A549 (cell line): ENCODE data around the gene MSI2.

ENCODE experiments used
- EHMT2 ChIP-seq: fragments of 200-600 bp; sonication (generic); IDR thresholded peaks from 2 replicates; pipeline ENCODE4 v1.6.1; 2016; ENCODE audit warnings: antibody characterized with exemption, low read depth, mild to moderate bottlenecking, moderate library complexity
- MYC ChIP-seq: IDR thresholded peaks from 2 replicates; pipeline ENCODE4 v1.6.1; 2012; ENCODE audit warnings: mild to moderate bottlenecking, inconsistent platforms, low read length, improper control_type of control experiment, borderline replicate concordance
- POLR2A ChIP-seq: IDR thresholded peaks from 2 replicates; pipeline ENCODE4 v1.6.1; 2012; ENCODE audit warnings: mild to moderate bottlenecking, low read length
- POLR2AphosphoS2 ChIP-seq: conservative IDR thresholded peaks from 2 replicates; pipeline ENCODE4 v1.6.1; 2012; ENCODE audit warnings: low read length, improper control_type of control experiment, inconsistent platforms
- RAD21 ChIP-seq, 2 experiments: fragments of >200 bp in 1 of 2; sonication (Bioruptor Twin) in 1 of 2; formaldehyde crosslinking in 1 of 2; IDR thresholded peaks in 1 of 2; conservative IDR thresholded peaks in 1 of 2; 2 replicates in 1 of 2; 3 replicates in 1 of 2; pipeline ENCODE4 v1.6.1; 2012 to 2018; ENCODE audit warnings: inconsistent platforms in 1 of 2
- TFCP2L1 ChIP-seq: fragments of 250-450 bp; sonication (Bioruptor Pico); IDR thresholded peaks from 2 replicates; pipeline ENCODE4 v1.5.0; 2021; ENCODE audit warnings: mild to moderate bottlenecking
- TF ChIP-seq, protein P1 (sequence below): fragments of 150-350 bp; IDR thresholded peaks from 2 replicates; pipeline ENCODE4 v1.6.1; 2014; ENCODE audit warnings: low read depth, mild to moderate bottlenecking, low read length
- TF ChIP-seq, protein P2 (sequence below): fragments of >200 bp; sonication (Bioruptor Twin); formaldehyde crosslinking; IDR thresholded peaks from 3 replicates; pipeline ENCODE4 v1.5.1; 2016
- TF ChIP-seq, protein P3 (sequence below): fragments of 200-600 bp; sonication (generic); IDR thresholded peaks from 2 replicates; pipeline ENCODE4 v1.6.1; 2016; ENCODE audit warnings: antibody characterized with exemption, mild to moderate bottlenecking, moderate library complexity

DNA sequence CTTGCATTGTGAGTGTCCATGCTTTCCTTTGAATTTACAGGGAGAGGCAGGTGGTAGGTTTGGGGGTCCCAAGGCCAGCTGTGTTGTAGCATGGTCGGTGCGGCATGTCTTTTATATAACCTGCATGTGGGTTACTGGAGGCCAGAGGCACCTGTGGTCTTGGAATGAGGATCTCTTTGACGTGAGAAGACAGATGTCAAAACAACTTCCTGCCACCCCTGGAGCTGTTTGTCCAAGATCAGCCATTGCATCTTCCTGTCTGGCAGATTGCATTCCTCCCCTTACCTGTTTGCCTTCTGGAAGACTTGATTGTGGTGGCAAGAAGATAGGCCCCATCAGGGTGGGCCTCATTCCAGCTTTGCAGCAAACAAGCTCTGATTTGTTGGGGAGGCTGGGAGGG is 175.1 kb downstream of the MSI2 start:
- TF ChIP-seq, protein P1, sequence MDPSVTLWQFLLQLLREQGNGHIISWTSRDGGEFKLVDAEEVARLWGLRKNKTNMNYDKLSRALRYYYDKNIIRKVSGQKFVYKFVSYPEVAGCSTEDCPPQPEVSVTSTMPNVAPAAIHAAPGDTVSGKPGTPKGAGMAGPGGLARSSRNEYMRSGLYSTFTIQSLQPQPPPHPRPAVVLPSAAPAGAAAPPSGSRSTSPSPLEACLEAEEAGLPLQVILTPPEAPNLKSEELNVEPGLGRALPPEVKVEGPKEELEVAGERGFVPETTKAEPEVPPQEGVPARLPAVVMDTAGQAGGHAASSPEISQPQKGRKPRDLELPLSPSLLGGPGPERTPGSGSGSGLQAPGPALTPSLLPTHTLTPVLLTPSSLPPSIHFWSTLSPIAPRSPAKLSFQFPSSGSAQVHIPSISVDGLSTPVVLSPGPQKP: no peak
- TF ChIP-seq POLR2AphosphoS2 (no peak), MYC (no peak), RAD21 (conservative IDR thresholded peaks at IDR 0.05 in 1 of 2, IDR thresholded peaks at IDR 0.05 in 1 of 2) (no peak), POLR2A (no peak), TFCP2L1 (CRISPR knock-in tag) (no peak), EHMT2 (no peak)
- TF ChIP-seq, protein P2, sequence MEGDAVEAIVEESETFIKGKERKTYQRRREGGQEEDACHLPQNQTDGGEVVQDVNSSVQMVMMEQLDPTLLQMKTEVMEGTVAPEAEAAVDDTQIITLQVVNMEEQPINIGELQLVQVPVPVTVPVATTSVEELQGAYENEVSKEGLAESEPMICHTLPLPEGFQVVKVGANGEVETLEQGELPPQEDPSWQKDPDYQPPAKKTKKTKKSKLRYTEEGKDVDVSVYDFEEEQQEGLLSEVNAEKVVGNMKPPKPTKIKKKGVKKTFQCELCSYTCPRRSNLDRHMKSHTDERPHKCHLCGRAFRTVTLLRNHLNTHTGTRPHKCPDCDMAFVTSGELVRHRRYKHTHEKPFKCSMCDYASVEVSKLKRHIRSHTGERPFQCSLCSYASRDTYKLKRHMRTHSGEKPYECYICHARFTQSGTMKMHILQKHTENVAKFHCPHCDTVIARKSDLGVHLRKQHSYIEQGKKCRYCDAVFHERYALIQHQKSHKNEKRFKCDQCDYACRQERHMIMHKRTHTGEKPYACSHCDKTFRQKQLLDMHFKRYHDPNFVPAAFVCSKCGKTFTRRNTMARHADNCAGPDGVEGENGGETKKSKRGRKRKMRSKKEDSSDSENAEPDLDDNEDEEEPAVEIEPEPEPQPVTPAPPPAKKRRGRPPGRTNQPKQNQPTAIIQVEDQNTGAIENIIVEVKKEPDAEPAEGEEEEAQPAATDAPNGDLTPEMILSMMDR: no peak
- TF ChIP-seq, protein P3, sequence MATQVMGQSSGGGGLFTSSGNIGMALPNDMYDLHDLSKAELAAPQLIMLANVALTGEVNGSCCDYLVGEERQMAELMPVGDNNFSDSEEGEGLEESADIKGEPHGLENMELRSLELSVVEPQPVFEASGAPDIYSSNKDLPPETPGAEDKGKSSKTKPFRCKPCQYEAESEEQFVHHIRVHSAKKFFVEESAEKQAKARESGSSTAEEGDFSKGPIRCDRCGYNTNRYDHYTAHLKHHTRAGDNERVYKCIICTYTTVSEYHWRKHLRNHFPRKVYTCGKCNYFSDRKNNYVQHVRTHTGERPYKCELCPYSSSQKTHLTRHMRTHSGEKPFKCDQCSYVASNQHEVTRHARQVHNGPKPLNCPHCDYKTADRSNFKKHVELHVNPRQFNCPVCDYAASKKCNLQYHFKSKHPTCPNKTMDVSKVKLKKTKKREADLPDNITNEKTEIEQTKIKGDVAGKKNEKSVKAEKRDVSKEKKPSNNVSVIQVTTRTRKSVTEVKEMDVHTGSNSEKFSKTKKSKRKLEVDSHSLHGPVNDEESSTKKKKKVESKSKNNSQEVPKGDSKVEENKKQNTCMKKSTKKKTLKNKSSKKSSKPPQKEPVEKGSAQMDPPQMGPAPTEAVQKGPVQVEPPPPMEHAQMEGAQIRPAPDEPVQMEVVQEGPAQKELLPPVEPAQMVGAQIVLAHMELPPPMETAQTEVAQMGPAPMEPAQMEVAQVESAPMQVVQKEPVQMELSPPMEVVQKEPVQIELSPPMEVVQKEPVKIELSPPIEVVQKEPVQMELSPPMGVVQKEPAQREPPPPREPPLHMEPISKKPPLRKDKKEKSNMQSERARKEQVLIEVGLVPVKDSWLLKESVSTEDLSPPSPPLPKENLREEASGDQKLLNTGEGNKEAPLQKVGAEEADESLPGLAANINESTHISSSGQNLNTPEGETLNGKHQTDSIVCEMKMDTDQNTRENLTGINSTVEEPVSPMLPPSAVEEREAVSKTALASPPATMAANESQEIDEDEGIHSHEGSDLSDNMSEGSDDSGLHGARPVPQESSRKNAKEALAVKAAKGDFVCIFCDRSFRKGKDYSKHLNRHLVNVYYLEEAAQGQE: no peak
